ENCODE measurements around the gene B9D1.

B9D1 gene

DNA sequence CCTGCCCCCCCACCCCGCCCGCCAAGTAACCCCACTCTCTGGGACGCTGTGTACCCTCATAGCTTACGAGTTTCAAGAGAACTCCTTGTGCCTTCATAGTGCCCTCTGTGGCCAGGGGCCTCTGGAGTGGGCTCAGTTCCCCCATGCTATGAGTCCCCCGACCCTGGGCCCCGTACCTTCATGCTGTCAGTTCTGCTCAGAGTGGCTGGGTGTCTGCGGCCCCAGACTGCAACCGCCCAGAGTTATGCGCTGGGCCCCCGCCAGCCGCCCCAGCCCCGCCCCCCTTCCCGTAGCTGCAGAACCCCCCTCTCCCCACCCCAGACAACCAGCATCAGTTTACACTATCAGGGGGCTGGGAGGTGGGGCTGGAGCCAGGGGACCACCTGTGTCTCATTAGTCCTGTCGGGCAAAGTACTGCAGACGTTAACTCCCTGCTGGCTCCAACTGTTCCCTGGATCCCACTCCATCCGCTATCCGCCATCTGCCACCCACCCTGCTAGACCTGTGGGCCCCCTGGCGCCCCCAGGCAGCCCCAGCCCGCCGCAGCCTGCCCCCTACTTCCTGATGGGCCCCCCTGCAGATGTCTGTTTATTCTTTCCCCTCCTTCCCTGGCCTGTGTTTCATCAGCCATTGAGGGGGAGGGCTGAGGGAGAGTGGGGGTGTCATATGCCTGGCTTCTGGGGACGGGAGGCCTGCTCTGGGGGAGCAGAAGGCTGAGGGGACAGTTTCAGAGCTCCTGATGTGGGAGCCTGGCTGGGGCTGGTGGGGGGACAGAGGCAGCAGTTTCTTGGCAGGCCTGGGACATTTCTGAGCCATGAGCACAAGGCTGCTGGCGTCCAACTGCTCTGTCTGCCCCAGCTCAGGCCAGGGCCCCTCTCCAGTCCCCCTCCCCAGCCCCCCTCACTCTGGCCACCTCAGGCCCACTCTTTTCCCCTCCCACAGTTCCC lies 24.7 kb upstream of the B9D1 start, which contains the start of gene MFAP4:
Gene MFAP4, minus strand, starts transcription at position 217 of the 947 bp plus-strand sequence. Its CDS starts 35 bp downstream, at position 182.
- no peak within 1 kb of the TSS for H2AFZ ChIP-seq (ENCODE audit: low read length)
- H3K27ac ChIP-seq (ENCODE audit: low read length): no peak within 1 kb of the TSS
- no peaks in the 10 kb centered on the region for H3K9me2 ChIP-seq (replicated peaks; ENCODE audit: insufficient read depth, low read length)
- H3K4me2 ChIP-seq (ENCODE audit: low read depth, low read length): no peak within 1 kb of the TSS
- H3K9me3 ChIP-seq (replicated peaks; ENCODE audit: insufficient read depth, low read length): no peaks in the 10 kb centered on the region
- no peak within 1 kb of the TSS for H3K9ac ChIP-seq (ENCODE audit: low read length)
- no peaks in the 10 kb centered on the region for H4K20me1 ChIP-seq (ENCODE audit: insufficient read depth, low read length)
- no peak for DNase-seq
- H3K4me1 ChIP-seq (ENCODE audit: low read length): no peaks in the 10 kb centered on the region
- TF ChIP-seq EZH2 (optimal IDR thresholded peaks at IDR 0.05; ENCODE audit: low read depth, low read length) (no peak), EZH2phosphoT487 (IDR thresholded peaks at IDR 0.05; ENCODE audit: low read length) (no peak)
- TF ChIP-seq, protein P1, sequence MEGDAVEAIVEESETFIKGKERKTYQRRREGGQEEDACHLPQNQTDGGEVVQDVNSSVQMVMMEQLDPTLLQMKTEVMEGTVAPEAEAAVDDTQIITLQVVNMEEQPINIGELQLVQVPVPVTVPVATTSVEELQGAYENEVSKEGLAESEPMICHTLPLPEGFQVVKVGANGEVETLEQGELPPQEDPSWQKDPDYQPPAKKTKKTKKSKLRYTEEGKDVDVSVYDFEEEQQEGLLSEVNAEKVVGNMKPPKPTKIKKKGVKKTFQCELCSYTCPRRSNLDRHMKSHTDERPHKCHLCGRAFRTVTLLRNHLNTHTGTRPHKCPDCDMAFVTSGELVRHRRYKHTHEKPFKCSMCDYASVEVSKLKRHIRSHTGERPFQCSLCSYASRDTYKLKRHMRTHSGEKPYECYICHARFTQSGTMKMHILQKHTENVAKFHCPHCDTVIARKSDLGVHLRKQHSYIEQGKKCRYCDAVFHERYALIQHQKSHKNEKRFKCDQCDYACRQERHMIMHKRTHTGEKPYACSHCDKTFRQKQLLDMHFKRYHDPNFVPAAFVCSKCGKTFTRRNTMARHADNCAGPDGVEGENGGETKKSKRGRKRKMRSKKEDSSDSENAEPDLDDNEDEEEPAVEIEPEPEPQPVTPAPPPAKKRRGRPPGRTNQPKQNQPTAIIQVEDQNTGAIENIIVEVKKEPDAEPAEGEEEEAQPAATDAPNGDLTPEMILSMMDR (IDR thresholded peaks at IDR 0.05; ENCODE audit: low read length): no peak
- H3K36me3 ChIP-seq (replicated peaks; ENCODE audit: insufficient read depth, low read length): no peaks in the 10 kb centered on the region
- H3K79me2 ChIP-seq (ENCODE audit: low read length): no peaks in the 10 kb centered on the region
- no peaks in the 10 kb centered on the region for H3F3A ChIP-seq (ENCODE audit: insufficient read depth, low read length)
- H3K4me3 ChIP-seq (ENCODE audit: low read length): no peak within 1 kb of the TSS
- H3K27me3 ChIP-seq (replicated peaks; ENCODE audit: insufficient read depth, low read length): no peaks in the 10 kb centered on the region

DNA sequence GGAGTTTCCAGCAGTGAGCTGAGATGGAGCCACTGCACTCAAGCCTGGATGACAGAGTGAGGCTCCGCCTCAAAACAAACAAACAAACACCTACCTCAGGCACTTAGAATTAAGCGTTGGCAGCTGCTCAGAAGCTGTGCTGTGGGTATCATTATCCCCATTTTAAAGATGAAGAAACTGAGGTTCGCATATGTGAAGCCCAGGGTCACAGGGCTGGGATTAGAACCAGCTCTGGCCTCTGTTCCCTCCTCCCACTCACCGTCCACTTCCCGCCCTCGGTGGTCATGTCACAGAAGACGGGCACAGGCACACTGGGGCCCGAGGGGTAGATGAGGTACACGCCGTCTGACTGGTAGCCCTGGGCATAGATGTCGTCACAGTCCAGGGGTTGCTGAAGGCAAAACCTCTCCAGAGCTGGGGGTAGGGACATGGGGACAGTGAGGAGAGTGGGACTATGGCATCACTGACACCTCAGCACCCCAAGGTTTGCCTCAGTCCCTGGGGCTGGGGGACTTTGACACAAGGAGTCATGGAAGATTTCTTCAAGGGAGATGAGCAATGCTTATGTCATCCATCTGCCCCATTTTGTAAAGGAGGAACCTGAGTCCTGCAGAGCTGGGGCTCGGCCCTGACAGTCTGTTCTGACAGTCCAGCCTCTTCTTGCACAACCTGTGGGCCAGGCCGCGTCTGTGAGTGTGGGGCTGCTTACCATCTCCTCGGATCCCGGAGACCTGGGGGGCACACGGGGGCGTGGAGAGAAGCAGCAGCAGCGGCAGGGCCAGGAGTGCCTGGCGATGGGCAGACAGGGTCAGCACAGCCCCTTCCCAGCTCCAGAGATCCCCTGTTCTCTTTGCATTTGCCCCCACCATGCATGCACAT lies 23.8 kb upstream of the B9D1 start:
- no peak for DNase-seq
- no peak overlapping the region for H2AFZ ChIP-seq (ENCODE audit: low read length)
- H3K9me2 ChIP-seq (replicated peaks; ENCODE audit: insufficient read depth, low read length): no peaks in the 10 kb centered on the region
- TF ChIP-seq EZH2phosphoT487 (IDR thresholded peaks at IDR 0.05; ENCODE audit: low read length): no peak
- TF ChIP-seq EZH2 (optimal IDR thresholded peaks at IDR 0.05; ENCODE audit: low read depth, low read length): no peak
- TF ChIP-seq, protein P1 (IDR thresholded peaks at IDR 0.05; ENCODE audit: low read length): no peak
- no peaks in the 10 kb centered on the region for H4K20me1 ChIP-seq (ENCODE audit: insufficient read depth, low read length)
- H3K4me2 ChIP-seq (ENCODE audit: low read depth, low read length): no peak overlapping the region
- no peaks in the 10 kb centered on the region for H3K4me1 ChIP-seq (ENCODE audit: low read length)
- H3F3A ChIP-seq (ENCODE audit: insufficient read depth, low read length): no peaks in the 10 kb centered on the region
- no peak overlapping the region for H3K27ac ChIP-seq (ENCODE audit: low read length)
- no peaks in the 10 kb centered on the region for H3K9me3 ChIP-seq (replicated peaks; ENCODE audit: insufficient read depth, low read length)
- no peaks in the 10 kb centered on the region for H3K27me3 ChIP-seq (replicated peaks; ENCODE audit: insufficient read depth, low read length)
- no peaks in the 10 kb centered on the region for H3K79me2 ChIP-seq (ENCODE audit: low read length)
- H3K36me3 ChIP-seq (replicated peaks; ENCODE audit: insufficient read depth, low read length): no peaks in the 10 kb centered on the region
- no peak overlapping the region for H3K4me3 ChIP-seq (ENCODE audit: low read length)
- no peak overlapping the region for H3K9ac ChIP-seq (ENCODE audit: low read length)

- Histone ChIP-seq H3K9ac (ENCODE audit: low read length) (no peak overlapping the region), H3K9me2 (replicated peaks; ENCODE audit: insufficient read depth, low read length) (no peaks in the 10 kb centered on the region), H3K4me2 (ENCODE audit: low read depth, low read length) (no peak overlapping the region)
Observed at GRCh38 chr17:19385521-19385983, 23.0 kb upstream of the B9D1 start.

More at GRCh38 chr17:19385521-19385983, 23.0 kb upstream of the B9D1 start:
- H3K36me3 ChIP-seq (replicated peaks; ENCODE audit: insufficient read depth, low read length): no peaks in the 10 kb centered on the region
- H3F3A ChIP-seq (ENCODE audit: insufficient read depth, low read length): no peaks in the 10 kb centered on the region
- H3K4me3 ChIP-seq (ENCODE audit: low read length): no peak overlapping the region
- no peaks in the 10 kb centered on the region for H3K4me1 ChIP-seq (ENCODE audit: low read length)
- no peaks in the 10 kb centered on the region for H4K20me1 ChIP-seq (ENCODE audit: insufficient read depth, low read length)
- TF ChIP-seq EZH2phosphoT487 (IDR thresholded peaks at IDR 0.05; ENCODE audit: low read length): no peak
- TF ChIP-seq, protein P1 (IDR thresholded peaks at IDR 0.05; ENCODE audit: low read length): no peak
- no peak for DNase-seq
- H3K27ac ChIP-seq (ENCODE audit: low read length): no peak overlapping the region
- no peaks in the 10 kb centered on the region for H3K9me3 ChIP-seq (replicated peaks; ENCODE audit: insufficient read depth, low read length)
- H2AFZ ChIP-seq (ENCODE audit: low read length): no peak overlapping the region
- no peaks in the 10 kb centered on the region for H3K27me3 ChIP-seq (replicated peaks; ENCODE audit: insufficient read depth, low read length)
- no peaks in the 10 kb centered on the region for H3K79me2 ChIP-seq (ENCODE audit: low read length)

Data from MM.1S (cell line).